H9 (cell line): ENCODE data around the gene MAP3K5. TPM values are rescaled to one million over a fixed set of nuclear protein-coding genes. Genes with fewer than 3 reads are reported as not detected.

Experiments
- DNase-seq: peaks from one replicate; pipeline ENCODE4 v3.0.0-alpha.2; 2017
- H2AFZ ChIP-seq: one replicate; pipeline ENCODE4 v1.6.1; 2013; ENCODE audit warnings: mild to moderate bottlenecking, low read length, control low read depth, moderate library complexity
- H2AK5ac ChIP-seq: 2 replicates; pipeline ENCODE4 v1.6.1; 2013; ENCODE audit warnings: low read length, control low read depth, mixed read lengths; ENCODE audit not compliant: insufficient read length
- H2BK120ac ChIP-seq: one replicate; pipeline ENCODE4 v1.6.1; 2013; ENCODE audit warnings: low read depth, mild to moderate bottlenecking, low read length, control low read depth, inconsistent platforms; ENCODE audit not compliant: poor library complexity, severe bottlenecking
- H2BK12ac ChIP-seq: 2 replicates; pipeline ENCODE4 v1.6.1; 2013; ENCODE audit warnings: low read length, control low read depth, mixed read lengths, low read depth; ENCODE audit not compliant: insufficient read length
- H2BK15ac ChIP-seq: 2 replicates; pipeline ENCODE4 v1.6.1; 2013; ENCODE audit warnings: low read depth, low read length, control low read depth
- H2BK20ac ChIP-seq: one replicate; pipeline ENCODE4 v1.6.1; 2013; ENCODE audit warnings: low read depth, mild to moderate bottlenecking, low read length, control low read depth, inconsistent platforms; ENCODE audit not compliant: poor library complexity, severe bottlenecking
- H2BK5ac ChIP-seq: 2 replicates; pipeline ENCODE4 v1.6.1; 2013; ENCODE audit warnings: low read length, control low read depth, mixed read lengths; ENCODE audit not compliant: insufficient read length
- H3K14ac ChIP-seq: 2 replicates; pipeline ENCODE4 v1.6.1; 2013; ENCODE audit warnings: low read length, control low read depth; ENCODE audit not compliant: insufficient read depth
- H3K18ac ChIP-seq: 2 replicates; pipeline ENCODE4 v1.6.1; 2013; ENCODE audit warnings: low read depth, mild to moderate bottlenecking, mixed read lengths, low read length, control low read depth; ENCODE audit not compliant: insufficient read length
- H3K23ac ChIP-seq: 2 replicates; pipeline ENCODE4 v1.6.1; 2013; ENCODE audit warnings: low read length, control low read depth, mixed read lengths, low read depth; ENCODE audit not compliant: insufficient read length
- H3K23me2 ChIP-seq: 2 replicates; pipeline ENCODE4 v1.6.1; 2013; ENCODE audit warnings: low read depth, mild to moderate bottlenecking, mixed read lengths, low read length, control low read depth; ENCODE audit not compliant: insufficient read length, poor library complexity, severe bottlenecking
- H3K27ac ChIP-seq: 2 replicates; pipeline ENCODE4 v1.5.1; 2013; ENCODE audit warnings: low read length, control low read depth, mixed read lengths, low read depth; ENCODE audit not compliant: insufficient read length
- H3K27me3 ChIP-seq: 2 replicates; pipeline ENCODE4 v1.6.1; 2013; ENCODE audit warnings: low read length, control low read depth, inconsistent platforms; ENCODE audit not compliant: insufficient read depth
- H3K4ac ChIP-seq: 2 replicates; pipeline ENCODE4 v1.6.1; 2013; ENCODE audit warnings: low read depth, mild to moderate bottlenecking, control low read depth, inconsistent platforms, low read length, moderate library complexity
- H3K4me1 ChIP-seq: 2 replicates; pipeline ENCODE4 v1.6.1; 2013; ENCODE audit warnings: low read length, control low read depth, inconsistent platforms; ENCODE audit not compliant: insufficient read depth
- H3K4me2 ChIP-seq: 2 replicates; pipeline ENCODE4 v1.6.1; 2013; ENCODE audit warnings: low read length, control low read depth, mixed read lengths; ENCODE audit not compliant: insufficient read length, insufficient read depth
- H3K56ac ChIP-seq: 2 replicates; pipeline ENCODE4 v1.6.1; 2013; ENCODE audit warnings: low read depth, mild to moderate bottlenecking, mixed read lengths, low read length, control low read depth; ENCODE audit not compliant: insufficient read length
- H3K79me1 ChIP-seq: 2 replicates; pipeline ENCODE4 v1.6.1; 2013; ENCODE audit warnings: low read depth, mild to moderate bottlenecking, moderate library complexity, low read length, control low read depth, inconsistent platforms; ENCODE audit not compliant: insufficient read depth, poor library complexity, severe bottlenecking
- H3K79me2 ChIP-seq: 2 replicates; pipeline ENCODE4 v1.6.1; 2013; ENCODE audit warnings: low read length, control low read depth, inconsistent platforms; ENCODE audit not compliant: insufficient read depth
- H3K9ac ChIP-seq: 2 replicates; pipeline ENCODE4 v1.6.1; 2013; ENCODE audit warnings: low read length, control low read depth, mixed read lengths; ENCODE audit not compliant: insufficient read length; ENCODE audit errors: extremely low read depth
- H3K9me3 ChIP-seq: one replicate; pipeline ENCODE4 v1.6.1; 2013; ENCODE audit warnings: low read depth, low read length, inconsistent platforms; ENCODE audit not compliant: control insufficient read depth
- H3T11ph ChIP-seq: one replicate; pipeline ENCODE4 v1.6.1; 2013; ENCODE audit warnings: mild to moderate bottlenecking, low read length, control low read depth, inconsistent platforms
- H4K20me1 ChIP-seq: one replicate; pipeline ENCODE4 v1.6.1; 2013; ENCODE audit not compliant: control insufficient read depth, insufficient read length, insufficient read depth
- H4K5ac ChIP-seq: 2 replicates; pipeline ENCODE4 v1.6.1; 2013; ENCODE audit warnings: low read depth, mild to moderate bottlenecking, mixed read lengths, low read length, control low read depth; ENCODE audit not compliant: insufficient read length
- H4K8ac ChIP-seq: replicated peaks from 2 replicates; pipeline ENCODE4 v1.6.1; 2013; ENCODE audit warnings: low read length, control low read depth, mixed read lengths, low read depth; ENCODE audit not compliant: insufficient read length
- H4K91ac ChIP-seq: 2 replicates; pipeline ENCODE4 v1.6.1; 2013; ENCODE audit warnings: low read depth, mild to moderate bottlenecking, moderate library complexity, mixed read lengths, low read length, control low read depth; ENCODE audit not compliant: insufficient read length
- H3K27ac Mint-ChIP-seq, 3 experiments: 2 replicates in 2 of 3; 3 replicates in 1 of 3; pipeline ENCODE4 v1.8.0; 2020 to 2021; ENCODE audit warnings: mixed read lengths in 3 of 3, mild to moderate bottlenecking in 1 of 3, moderate library complexity in 1 of 3
- H3K27me3 Mint-ChIP-seq: 2 replicates; pipeline ENCODE4 v1.8.0; 2021; ENCODE audit warnings: low read depth, mild to moderate bottlenecking, moderate library complexity, mixed read lengths
- H3K36me3 Mint-ChIP-seq, 3 experiments: 2 replicates in 2 of 3; 3 replicates in 1 of 3; pipeline ENCODE4 v1.8.0; 2020 to 2021; ENCODE audit warnings: low read depth in 3 of 3, mixed read lengths in 3 of 3; ENCODE audit not compliant: insufficient read depth in 1 of 3
- H3K4me1 Mint-ChIP-seq, 2 experiments: 2 replicates each; pipeline ENCODE4 v1.8.0; 2020; ENCODE audit warnings: mixed read lengths in 2 of 2
- H3K4me3 Mint-ChIP-seq, 2 experiments: 2 replicates in 1 of 2; 3 replicates in 1 of 2; pipeline ENCODE4 v1.8.0; 2020 to 2021; ENCODE audit warnings: mild to moderate bottlenecking in 2 of 2, mixed read lengths in 2 of 2, moderate library complexity in 1 of 2
- H3K9me3 Mint-ChIP-seq, 2 experiments: 2 replicates in 1 of 2; 3 replicates in 1 of 2; pipeline ENCODE4 v1.8.0; 2020; ENCODE audit warnings: mild to moderate bottlenecking in 2 of 2, mixed read lengths in 2 of 2, moderate library complexity in 1 of 2
- WGBS: extraction: QIAGEN DNeasy Blood & Tissue Kit; methylation state at CpG from one replicate; pipeline ENCODE4 v1.1.7; 2013; ENCODE audit warnings: missing lambda C conversion rate, low lambda C conversion rate, mixed read lengths; ENCODE audit not compliant: insufficient read length; ENCODE audit errors: extremely low coverage; 5-methylcytosine and 5-hydroxymethylcytosine counted together
- total RNA-seq: library from RNA; stranded (reverse); gene quantifications from 2 replicates; pipeline ENCODE4 v1.2.1, GENCODE V29; 2021
- TF ChIP-seq, protein P1 (sequence below): fragments of 200-600 bp; sonication (generic); conservative IDR thresholded peaks from 3 replicates; pipeline ENCODE4 v1.8.0; 2021; ENCODE audit warnings: antibody characterized with exemption, mild to moderate bottlenecking

The MAP3K5 gene
- total RNA-seq, 1 experiment from 2014 or later = 1.6 TPM

DNA sequence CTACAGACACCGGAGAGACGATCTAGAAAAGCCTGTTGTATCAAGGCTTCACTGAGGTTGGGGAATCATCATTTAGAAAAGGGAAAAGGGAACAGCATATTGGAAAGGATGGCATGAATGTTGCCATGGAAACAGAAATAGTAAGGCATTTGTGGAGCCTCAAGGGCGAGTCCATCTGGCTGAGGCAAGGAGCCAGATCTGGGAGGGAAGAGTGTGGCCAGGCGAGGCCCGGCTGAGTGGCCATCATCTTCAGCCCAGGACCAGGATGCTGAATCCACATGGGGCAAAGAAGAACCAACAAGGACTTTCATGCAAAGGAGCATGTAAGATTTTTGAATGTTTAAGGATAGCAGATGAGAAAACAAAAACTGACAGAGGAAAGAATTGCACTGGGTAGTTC lies 85.8 kb downstream of the MAP3K5 start:
- Histone ChIP-seq H2BK120ac (no peak overlapping the region), H3K56ac (no peak overlapping the region), H2BK15ac (no peak overlapping the region), H3K23me2 (no peaks in the 10 kb centered on the region), H3K4ac (no peak overlapping the region), H3T11ph (no peak overlapping the region), H3K9me3 (no peaks in the 10 kb centered on the region), H2BK20ac (no peak overlapping the region), H3K27ac (no peak overlapping the region), H3K4me2 (no peak overlapping the region), H3K27me3 (no peaks in the 10 kb centered on the region), H4K8ac (no peak overlapping the region), H4K91ac (no peak overlapping the region), H3K14ac (no peak overlapping the region), H3K79me1 (no peaks in the 10 kb centered on the region), H4K20me1 (no peaks in the 10 kb centered on the region), H4K5ac (no peak overlapping the region), H3K4me1 (no peaks in the 10 kb centered on the region), H2BK12ac (no peak overlapping the region), H2AFZ (no peak overlapping the region), H3K18ac (no peak overlapping the region), H2AK5ac (no peak overlapping the region), H3K9ac (no peak overlapping the region), H3K23ac (no peak overlapping the region), H2BK5ac (no peak overlapping the region), H3K79me2 (no peaks in the 10 kb centered on the region)
- Mint-ChIP-seq H3K4me3 (no peak overlapping the region), H3K36me3 (no peaks in the 10 kb centered on the region), H3K9me3 (no peaks in the 10 kb centered on the region), H3K27me3 (no peaks in the 10 kb centered on the region), H3K27ac (no peak overlapping the region), H3K4me1 (no peaks in the 10 kb centered on the region)
- TF ChIP-seq, protein P1, sequence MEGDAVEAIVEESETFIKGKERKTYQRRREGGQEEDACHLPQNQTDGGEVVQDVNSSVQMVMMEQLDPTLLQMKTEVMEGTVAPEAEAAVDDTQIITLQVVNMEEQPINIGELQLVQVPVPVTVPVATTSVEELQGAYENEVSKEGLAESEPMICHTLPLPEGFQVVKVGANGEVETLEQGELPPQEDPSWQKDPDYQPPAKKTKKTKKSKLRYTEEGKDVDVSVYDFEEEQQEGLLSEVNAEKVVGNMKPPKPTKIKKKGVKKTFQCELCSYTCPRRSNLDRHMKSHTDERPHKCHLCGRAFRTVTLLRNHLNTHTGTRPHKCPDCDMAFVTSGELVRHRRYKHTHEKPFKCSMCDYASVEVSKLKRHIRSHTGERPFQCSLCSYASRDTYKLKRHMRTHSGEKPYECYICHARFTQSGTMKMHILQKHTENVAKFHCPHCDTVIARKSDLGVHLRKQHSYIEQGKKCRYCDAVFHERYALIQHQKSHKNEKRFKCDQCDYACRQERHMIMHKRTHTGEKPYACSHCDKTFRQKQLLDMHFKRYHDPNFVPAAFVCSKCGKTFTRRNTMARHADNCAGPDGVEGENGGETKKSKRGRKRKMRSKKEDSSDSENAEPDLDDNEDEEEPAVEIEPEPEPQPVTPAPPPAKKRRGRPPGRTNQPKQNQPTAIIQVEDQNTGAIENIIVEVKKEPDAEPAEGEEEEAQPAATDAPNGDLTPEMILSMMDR = no peak
- WGBS = no CpG with 5 or more reads among the region's 5 CpGs
- no peak for DNase-seq
